HEK293 (cell line): ENCODE measurements around the gene ZNF84.

ENCODE experiments used
- CTCF ChIA-PET: fragments of 350-600 bp; formaldehyde crosslinking; extraction: SDS; loops from one replicate; lab custom pipeline; 2021; ENCODE audit warnings: antibody characterized with exemption; lab: Yijun Ruan, JAX
- POLR2A ChIA-PET: fragments of 300-600 bp; formaldehyde crosslinking; extraction: SDS; loops from one replicate; lab custom pipeline; 2020; ENCODE audit warnings: antibody characterized with exemption, inconsistent platforms; lab: Yijun Ruan, JAX
- H3K27ac ChIP-seq: fragments of 200-500 bp; sonication (Bioruptor generic); 2 replicates; pipeline ENCODE4 v1.5.1; 2014; ENCODE audit warnings: low read depth, low read length, control low read depth, inconsistent platforms; ENCODE audit errors: extremely low read depth
- H3K36me3 ChIP-seq, 2 experiments: fragments of 200-500 bp in 1 of 2; sonication (Bioruptor generic) in 1 of 2; 1 replicate in 1 of 2; 2 replicates in 1 of 2; pipeline ENCODE4 v1.5.1; 2014 to 2017; ENCODE audit warnings: inconsistent platforms in 2 of 2, low read length in 2 of 2; ENCODE audit not compliant: control insufficient read depth in 2 of 2, insufficient read depth in 1 of 2
- H3K4me1 ChIP-seq: fragments of 200-500 bp; sonication (Bioruptor generic); 2 replicates; pipeline ENCODE4 v1.5.1; 2014; ENCODE audit warnings: mild to moderate bottlenecking, low read length, inconsistent platforms; ENCODE audit not compliant: control insufficient read depth, insufficient read depth
- H3K4me3 ChIP-seq: 2 replicates; pipeline ENCODE4 v1.5.1; 2011; ENCODE audit warnings: low read depth, mild to moderate bottlenecking, control low read depth, low read length, moderate library complexity
- H3K9me3 ChIP-seq: fragments of 200-500 bp; sonication (Bioruptor generic); 2 replicates; pipeline ENCODE4 v1.5.1; 2014; ENCODE audit warnings: low read depth, low read length, inconsistent platforms; ENCODE audit not compliant: control insufficient read depth, insufficient read depth
- BCL11A ChIP-seq: fragments of 450-650 bp; formaldehyde crosslinking; IDR thresholded peaks from 2 replicates; pipeline ENCODE4 v1.5.1; 2016; ENCODE audit warnings: low read depth, missing biosample characterization, missing genetic modification characterization
- GLIS1 ChIP-seq: fragments of 450-650 bp; formaldehyde crosslinking; IDR thresholded peaks from 2 replicates; pipeline ENCODE4 v1.5.1; 2016; ENCODE audit warnings: missing biosample characterization, missing genetic modification characterization
- KLF1 ChIP-seq: fragments of 450-650 bp; formaldehyde crosslinking; IDR thresholded peaks from 2 replicates; pipeline ENCODE4 v1.5.1; 2016; ENCODE audit warnings: missing biosample characterization, missing genetic modification characterization
- KLF17 ChIP-seq: fragments of 450-650 bp; formaldehyde crosslinking; IDR thresholded peaks from 2 replicates; pipeline ENCODE4 v1.5.1; 2016; ENCODE audit warnings: missing biosample characterization, missing genetic modification characterization
- KLF8 ChIP-seq: fragments of 450-650 bp; formaldehyde crosslinking; IDR thresholded peaks from 2 replicates; pipeline ENCODE4 v1.5.1; 2016; ENCODE audit warnings: missing biosample characterization, missing genetic modification characterization
- MEIS1 ChIP-seq: sonication (generic); formaldehyde crosslinking; IDR thresholded peaks from 2 replicates; pipeline ENCODE4 v1.8.1; 2022; ENCODE audit warnings: missing genetic modification reagents, mild to moderate bottlenecking, borderline replicate concordance
- PRDM10 ChIP-seq: fragments of 450-650 bp; formaldehyde crosslinking; IDR thresholded peaks from 2 replicates; pipeline ENCODE4 v1.5.1; 2016; ENCODE audit warnings: missing biosample characterization, missing genetic modification characterization
- PRDM6 ChIP-seq: fragments of 450-650 bp; formaldehyde crosslinking; IDR thresholded peaks from 2 replicates; pipeline ENCODE4 v1.5.1; 2017; ENCODE audit warnings: missing biosample characterization, missing genetic modification characterization
- WT1 ChIP-seq: fragments of 450-650 bp; formaldehyde crosslinking; IDR thresholded peaks from 2 replicates; pipeline ENCODE4 v1.5.1; 2016; ENCODE audit warnings: missing biosample characterization, missing genetic modification characterization
- ZEB2 ChIP-seq: fragments of 450-650 bp; formaldehyde crosslinking; IDR thresholded peaks from 2 replicates; pipeline ENCODE4 v1.5.1; 2016; ENCODE audit warnings: missing biosample characterization, missing genetic modification characterization
- ZNF112 ChIP-seq: fragments of 450-650 bp; formaldehyde crosslinking; IDR thresholded peaks from 2 replicates; pipeline ENCODE4 v1.5.0; 2017; ENCODE audit warnings: missing biosample characterization, missing genetic modification characterization
- ZNF155 ChIP-seq: fragments of 450-650 bp; formaldehyde crosslinking; IDR thresholded peaks from 2 replicates; pipeline ENCODE4 v1.5.1; 2016; ENCODE audit warnings: missing biosample characterization, missing genetic modification characterization
- ZNF184 ChIP-seq: fragments of 450-650 bp; IDR thresholded peaks from 2 replicates; pipeline ENCODE4 v1.5.1; 2018; ENCODE audit warnings: missing biosample characterization, mild to moderate bottlenecking, missing genetic modification characterization
- ZNF223 ChIP-seq: fragments of 450-650 bp; formaldehyde crosslinking; IDR thresholded peaks from 2 replicates; pipeline ENCODE4 v1.5.1; 2016; ENCODE audit warnings: missing biosample characterization, missing genetic modification characterization
- ZNF548 ChIP-seq: fragments of 450-650 bp; formaldehyde crosslinking; IDR thresholded peaks from 2 replicates; pipeline ENCODE4 v1.5.1; 2016; ENCODE audit warnings: missing biosample characterization, missing genetic modification characterization
- ZNF624 ChIP-seq: fragments of 450-650 bp; formaldehyde crosslinking; IDR thresholded peaks from 2 replicates; pipeline ENCODE4 v1.5.1; 2017; ENCODE audit warnings: missing biosample characterization, missing genetic modification characterization
- ZNF626 ChIP-seq: fragments of 450-650 bp; sonication (Bioruptor Pico); formaldehyde crosslinking; IDR thresholded peaks from 2 replicates; pipeline ENCODE4 v1.5.1; 2018; ENCODE audit warnings: missing biosample characterization, missing genetic modification characterization, inconsistent platforms
- ZNF791 ChIP-seq: fragments of 450-650 bp; formaldehyde crosslinking; IDR thresholded peaks from 2 replicates; pipeline ENCODE4 v1.5.1; 2016; ENCODE audit warnings: missing biosample characterization, missing genetic modification characterization
- ZNF792 ChIP-seq: fragments of 450-650 bp; formaldehyde crosslinking; IDR thresholded peaks from 2 replicates; pipeline ENCODE4 v1.5.1; 2016; ENCODE audit warnings: missing biosample characterization, missing genetic modification characterization
- ZSCAN5A ChIP-seq: fragments of 450-650 bp; formaldehyde crosslinking; IDR thresholded peaks from 2 replicates; pipeline ENCODE4 v1.5.1; 2016; ENCODE audit warnings: missing biosample characterization, missing genetic modification characterization
- TF ChIP-seq, protein P1 (sequence below): fragments of 450-650 bp; formaldehyde crosslinking; IDR thresholded peaks from 2 replicates; pipeline ENCODE4 v1.5.1; 2016; ENCODE audit warnings: missing biosample characterization, missing genetic modification characterization
- TF ChIP-seq, protein P2 (sequence below): fragments of 450-650 bp; formaldehyde crosslinking; IDR thresholded peaks from 2 replicates; pipeline ENCODE4 v1.5.1; 2017; ENCODE audit warnings: missing biosample characterization, missing genetic modification characterization
- TF ChIP-seq, protein P3 (sequence below): fragments of 450-650 bp; formaldehyde crosslinking; IDR thresholded peaks from 2 replicates; pipeline ENCODE4 v1.5.1; 2016; ENCODE audit warnings: missing biosample characterization, missing genetic modification characterization

Gene ZNF84

GRCh38 chr12:133080368-133081158 is 43.3 kb downstream of the ZNF84 start, which contains the start of gene ZNF140:
Gene ZNF140, plus strand, starts transcription at chr12:133080923. Its CDS starts 398 bp downstream, at chr12:133081321.
- H3K4me3 ChIP-seq = peak within 1 kb of the TSS; percentile 79
- peaks cover 28 to 39% of the 10 kb centered on the region in 2 experiments for H3K36me3 ChIP-seq
- CTCF ChIA-PET = no interaction called here
- no peaks in the 10 kb centered on the region for H3K4me1 ChIP-seq
- POLR2A ChIA-PET = interaction anchor here (0.8 to 1.2 kb wide), 7 partner anchors 45 to 252 kb away, joined by 3 to 11 read pairs (median 3); partner anchors contain the start of genes GOLGA3, ZNF10, ZNF26 and ZNF268
- H3K27ac ChIP-seq = peak within 1 kb of the TSS; percentile 89
- peaks cover 5% of the 10 kb centered on the region for H3K9me3 ChIP-seq
- TF ChIP-seq, protein P1, sequence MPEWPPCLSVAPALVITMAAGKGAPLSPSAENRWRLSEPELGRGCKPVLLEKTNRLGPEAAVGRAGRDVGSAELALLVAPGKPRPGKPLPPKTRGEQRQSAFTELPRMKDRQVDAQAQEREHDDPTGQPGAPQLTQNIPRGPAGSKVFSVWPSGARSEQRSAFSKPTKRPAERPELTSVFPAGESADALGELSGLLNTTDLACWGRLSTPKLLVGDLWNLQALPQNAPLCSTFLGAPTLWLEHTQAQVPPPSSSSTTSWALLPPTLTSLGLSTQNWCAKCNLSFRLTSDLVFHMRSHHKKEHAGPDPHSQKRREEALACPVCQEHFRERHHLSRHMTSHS (tag by site-specific recombination) = no peak
- 0 out of 2 replicates have a peak, but pooled peaks have one; percentile 44 for TF ChIP-seq ZSCAN5A
- no peak for TF ChIP-seq MEIS1 (CRISPR knock-in tag)
- no peak for TF ChIP-seq ZNF548 (tag by site-specific recombination)
- no peak for TF ChIP-seq ZNF791 (tag by site-specific recombination)
- TF ChIP-seq ZNF223 (tag by site-specific recombination) = no peak
- peak; percentile 25; the same call in 1 of the 2 replicates for TF ChIP-seq KLF8 (tag by site-specific recombination)
- TF ChIP-seq, protein P2, sequence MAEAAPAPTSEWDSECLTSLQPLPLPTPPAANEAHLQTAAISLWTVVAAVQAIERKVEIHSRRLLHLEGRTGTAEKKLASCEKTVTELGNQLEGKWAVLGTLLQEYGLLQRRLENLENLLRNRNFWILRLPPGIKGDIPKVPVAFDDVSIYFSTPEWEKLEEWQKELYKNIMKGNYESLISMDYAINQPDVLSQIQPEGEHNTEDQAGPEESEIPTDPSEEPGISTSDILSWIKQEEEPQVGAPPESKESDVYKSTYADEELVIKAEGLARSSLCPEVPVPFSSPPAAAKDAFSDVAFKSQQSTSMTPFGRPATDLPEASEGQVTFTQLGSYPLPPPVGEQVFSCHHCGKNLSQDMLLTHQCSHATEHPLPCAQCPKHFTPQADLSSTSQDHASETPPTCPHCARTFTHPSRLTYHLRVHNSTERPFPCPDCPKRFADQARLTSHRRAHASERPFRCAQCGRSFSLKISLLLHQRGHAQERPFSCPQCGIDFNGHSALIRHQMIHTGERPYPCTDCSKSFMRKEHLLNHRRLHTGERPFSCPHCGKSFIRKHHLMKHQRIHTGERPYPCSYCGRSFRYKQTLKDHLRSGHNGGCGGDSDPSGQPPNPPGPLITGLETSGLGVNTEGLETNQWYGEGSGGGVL (tag by site-specific recombination) = no peak
- TF ChIP-seq, protein P3, sequence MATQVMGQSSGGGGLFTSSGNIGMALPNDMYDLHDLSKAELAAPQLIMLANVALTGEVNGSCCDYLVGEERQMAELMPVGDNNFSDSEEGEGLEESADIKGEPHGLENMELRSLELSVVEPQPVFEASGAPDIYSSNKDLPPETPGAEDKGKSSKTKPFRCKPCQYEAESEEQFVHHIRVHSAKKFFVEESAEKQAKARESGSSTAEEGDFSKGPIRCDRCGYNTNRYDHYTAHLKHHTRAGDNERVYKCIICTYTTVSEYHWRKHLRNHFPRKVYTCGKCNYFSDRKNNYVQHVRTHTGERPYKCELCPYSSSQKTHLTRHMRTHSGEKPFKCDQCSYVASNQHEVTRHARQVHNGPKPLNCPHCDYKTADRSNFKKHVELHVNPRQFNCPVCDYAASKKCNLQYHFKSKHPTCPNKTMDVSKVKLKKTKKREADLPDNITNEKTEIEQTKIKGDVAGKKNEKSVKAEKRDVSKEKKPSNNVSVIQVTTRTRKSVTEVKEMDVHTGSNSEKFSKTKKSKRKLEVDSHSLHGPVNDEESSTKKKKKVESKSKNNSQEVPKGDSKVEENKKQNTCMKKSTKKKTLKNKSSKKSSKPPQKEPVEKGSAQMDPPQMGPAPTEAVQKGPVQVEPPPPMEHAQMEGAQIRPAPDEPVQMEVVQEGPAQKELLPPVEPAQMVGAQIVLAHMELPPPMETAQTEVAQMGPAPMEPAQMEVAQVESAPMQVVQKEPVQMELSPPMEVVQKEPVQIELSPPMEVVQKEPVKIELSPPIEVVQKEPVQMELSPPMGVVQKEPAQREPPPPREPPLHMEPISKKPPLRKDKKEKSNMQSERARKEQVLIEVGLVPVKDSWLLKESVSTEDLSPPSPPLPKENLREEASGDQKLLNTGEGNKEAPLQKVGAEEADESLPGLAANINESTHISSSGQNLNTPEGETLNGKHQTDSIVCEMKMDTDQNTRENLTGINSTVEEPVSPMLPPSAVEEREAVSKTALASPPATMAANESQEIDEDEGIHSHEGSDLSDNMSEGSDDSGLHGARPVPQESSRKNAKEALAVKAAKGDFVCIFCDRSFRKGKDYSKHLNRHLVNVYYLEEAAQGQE (tag by site-specific recombination) = no peak
- no peak for TF ChIP-seq ZNF626 (tag by site-specific recombination)
- TF ChIP-seq WT1 (tag by site-specific recombination) = no peak
- TF ChIP-seq ZNF624 = no peak
- no peak for TF ChIP-seq ZNF112 (tag by site-specific recombination)
- no peak for TF ChIP-seq ZNF155 (tag by site-specific recombination)
- peak; percentile 80 for TF ChIP-seq PRDM10 (tag by site-specific recombination)
- no peak for TF ChIP-seq ZNF792 (tag by site-specific recombination)
- no peak for TF ChIP-seq BCL11A (tag by site-specific recombination)
- peak; percentile 50 for TF ChIP-seq KLF1
- TF ChIP-seq ZEB2 = peak; percentile 64; the same call in 1 of the 2 replicates
- TF ChIP-seq ZNF184 (tag by site-specific recombination) = 0 out of 2 replicates have a peak, but pooled peaks have one; percentile 52
- TF ChIP-seq GLIS1 (tag by site-specific recombination) = peak; percentile 89
- no peak for TF ChIP-seq PRDM6
- peak; percentile 24; the same call in 1 of the 2 replicates for TF ChIP-seq KLF17 (tag by site-specific recombination)
